GM19372 (cell line): Measurements from ENCODE around the gene GTF2IRD1.
"Not testable (repeated sequence)": the region's sequence is repeated elsewhere in the genome, so short reads cannot be mapped to it uniquely, and the experiment has no call there.

Experiments used
- ATAC-seq: cut with Tn5 transposase; IDR thresholded peaks from one replicate; pipeline ENCODE4 v1.9.1; 2021; ENCODE audit warnings: mild to moderate bottlenecking, low read depth, moderate library complexity; ENCODE audit not compliant: unreplicated experiment

Gene GTF2IRD1

GRCh38 chr7:74625446-74625845 is 171.7 kb downstream of the GTF2IRD1 start:
- no peak for ATAC-seq

- ATAC-seq = no peak
These were observed 174.1 kb downstream of the GTF2IRD1 start for GRCh38 chr7:74627661-74628411.

GRCh38 chr7:74632505-74632904 is 178.8 kb downstream of the GTF2IRD1 start:
- ATAC-seq = no peak

GRCh38 chr7:74633451-74633921 is 179.8 kb downstream of the GTF2IRD1 start:
- ATAC-seq = no peak

GRCh38 chr7:74637745-74638144 is 184.0 kb downstream of the GTF2IRD1 start:
- ATAC-seq = no peak

- peak; percentile 82 for ATAC-seq
These were observed 196.3 kb downstream of the GTF2IRD1 start for GRCh38 chr7:74650055-74650454.

GRCh38 chr7:74650493-74651132 is 196.9 kb downstream of the GTF2IRD1 start:
- ATAC-seq = peak; percentile 38

- ATAC-seq = not testable (repeated sequence)
These were observed 197.4 kb downstream of the GTF2IRD1 start for GRCh38 chr7:74651133-74651504.
